GM18519 (cell line): ENCODE measurements around the gene MPV17L.
"Not testable (repeated sequence)": the region's sequence is repeated elsewhere in the genome, so short reads cannot be mapped to it uniquely, and the experiment has no call there.

Experiments used
- ATAC-seq: cut with Tn5 transposase; IDR thresholded peaks from one replicate; pipeline ENCODE4 v1.9.1; 2021; ENCODE audit warnings: mild to moderate bottlenecking, moderate library complexity; ENCODE audit not compliant: unreplicated experiment, low FRiP score

The MPV17L gene

GRCh38 chr16:15446901-15447300 is 51.3 kb downstream of the MPV17L start:
- ATAC-seq: no peak

GRCh38 chr16:15450624-15451023 is 55.1 kb downstream of the MPV17L start:
- no peak for ATAC-seq

DNA sequence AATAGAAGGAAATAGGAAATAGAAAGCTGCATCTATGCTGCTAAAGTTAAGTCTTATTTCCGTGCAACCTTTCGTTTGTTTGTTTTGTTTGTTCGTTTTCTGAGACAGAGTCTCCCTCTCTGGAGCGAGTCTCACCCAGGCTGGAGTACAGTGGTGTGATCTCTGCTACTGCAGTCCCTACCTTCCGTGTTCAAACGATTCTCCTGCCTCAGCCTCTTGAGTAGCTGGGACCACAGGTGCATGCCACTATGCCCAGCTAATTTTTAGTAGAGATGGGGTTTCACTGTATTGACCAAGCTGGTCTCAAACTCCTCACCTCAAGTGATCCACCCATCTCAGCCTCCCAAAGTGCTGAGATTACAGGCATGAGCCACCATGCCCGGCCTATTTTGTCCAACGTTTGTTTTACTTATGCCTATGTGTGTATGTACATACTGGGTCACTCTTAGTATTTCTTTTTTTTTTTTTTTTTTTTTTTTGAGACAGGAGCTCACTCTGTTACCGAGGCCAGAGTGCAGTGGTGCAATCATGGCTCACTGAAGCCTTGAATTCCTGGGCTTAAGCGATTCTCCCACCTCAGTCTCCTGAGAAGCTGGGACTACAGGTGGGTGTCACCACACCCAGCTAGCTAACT is 55.7 kb downstream of the MPV17L start:
- ATAC-seq: no peak

GRCh38 chr16:15452246-15452855 is 56.8 kb downstream of the MPV17L start:
- ATAC-seq: no peak

- ATAC-seq: not testable (repeated sequence)
Measured at GRCh38 chr16:15453296-15453695, 57.7 kb downstream of the MPV17L start.

GRCh38 chr16:15454933-15455332 is 59.4 kb downstream of the MPV17L start:
- ATAC-seq: not testable (repeated sequence)

DNA sequence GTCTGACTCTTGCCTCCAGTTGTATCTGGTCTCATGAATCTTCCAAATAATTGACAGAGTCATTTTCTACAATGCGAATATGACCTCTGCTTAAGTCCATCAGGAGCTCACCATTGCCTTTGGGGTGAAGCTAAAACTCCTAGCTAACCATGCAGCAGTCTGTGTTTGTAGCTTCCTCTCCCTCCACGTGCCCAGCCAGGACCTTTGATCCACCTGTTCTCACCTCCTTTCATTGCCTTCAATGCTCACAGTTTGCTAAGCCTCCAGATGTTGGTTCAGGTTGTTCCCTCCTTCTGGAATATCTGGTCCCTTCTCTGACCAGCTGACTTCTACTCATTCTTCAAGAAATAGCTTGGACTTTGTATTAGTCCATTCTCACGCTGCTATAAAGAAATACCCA is 61.8 kb downstream of the MPV17L start:
- ATAC-seq: no peak

- ATAC-seq: no peak
Measured at GRCh38 chr16:15457958-15458357, 62.4 kb downstream of the MPV17L start.

DNA sequence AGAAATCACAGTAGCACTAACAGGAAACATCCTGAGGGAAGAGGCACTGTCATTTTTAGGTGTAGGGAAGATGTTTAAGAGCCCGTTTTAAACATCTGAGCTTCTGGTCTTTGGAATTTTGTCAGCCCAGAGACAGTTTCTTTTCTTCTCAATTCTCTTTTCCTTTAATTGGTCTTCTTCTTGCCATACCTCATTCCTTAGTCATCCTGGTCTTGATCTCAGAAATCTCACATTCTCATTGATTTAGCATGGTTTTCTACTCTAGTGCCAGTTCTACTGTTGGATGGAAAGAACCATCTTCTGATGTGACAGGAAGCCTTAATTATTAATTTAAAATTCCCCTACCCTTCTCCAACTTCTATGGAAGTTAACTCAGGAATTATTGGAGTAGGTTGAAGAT is 64.2 kb downstream of the MPV17L start:
- no peak for ATAC-seq

GRCh38 chr16:15460601-15461000 is 65.0 kb downstream of the MPV17L start:
- ATAC-seq: no peak

DNA sequence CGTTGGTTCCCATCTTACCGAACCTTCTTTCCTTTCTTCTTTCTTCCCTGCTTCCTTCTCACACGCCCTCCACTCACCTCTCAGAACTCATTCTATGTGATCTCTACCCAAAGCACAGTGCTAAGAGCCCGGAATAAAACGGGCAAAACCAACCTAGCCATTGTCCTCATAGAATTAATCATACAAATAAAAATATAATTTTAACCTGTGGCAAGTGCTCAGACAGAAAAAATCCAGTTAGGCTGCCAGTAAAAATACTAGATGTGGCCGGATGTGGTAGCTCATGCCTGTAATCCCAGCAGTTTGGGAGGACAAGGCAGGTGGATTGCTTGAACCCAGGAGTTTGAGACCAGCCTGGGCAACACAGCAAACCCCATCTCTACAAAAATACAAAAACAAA is 65.8 kb downstream of the MPV17L start:
- ATAC-seq: no peak
